ENCODE data around the gene NUP210. TPM values are rescaled to one million over a fixed set of nuclear protein-coding genes. Genes with fewer than 3 reads are reported as not detected.

NUP210 gene
- polyA plus RNA-seq, 1 of the 3 experiments (the other 2 are of a cell fraction): 1.8 TPM

DNA sequence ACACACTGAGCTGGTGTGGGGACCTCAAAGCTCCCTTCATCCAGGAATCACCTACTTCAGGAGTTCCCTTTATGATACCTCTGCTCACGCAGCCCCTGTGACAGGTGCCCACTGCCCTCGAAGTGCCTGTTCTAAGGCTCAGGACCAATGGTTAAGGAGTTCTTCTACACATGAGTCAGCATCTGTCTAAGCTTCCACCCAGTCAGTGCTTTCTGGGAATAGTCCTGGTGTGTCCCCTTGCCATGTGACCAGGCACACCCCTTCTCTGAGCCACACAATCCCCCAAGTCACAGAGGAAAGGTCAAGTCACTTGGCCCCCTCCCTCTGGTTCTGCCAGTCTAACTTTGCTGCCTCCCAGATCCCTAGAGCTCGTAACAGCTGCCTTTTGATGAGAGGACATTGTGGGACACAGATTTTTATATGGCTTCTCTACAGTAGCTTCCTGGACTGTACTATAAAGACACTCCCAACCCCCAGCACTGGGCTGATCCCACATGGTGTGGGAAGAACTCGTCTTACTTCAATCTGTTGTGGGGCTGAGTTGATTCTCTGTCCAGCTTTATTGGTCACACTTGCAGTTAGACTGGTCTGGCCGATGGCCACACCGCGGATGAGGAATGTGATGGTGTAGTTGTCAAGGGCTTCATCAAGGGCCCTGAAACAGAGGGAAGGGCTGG is 78.8 kb downstream of the NUP210 start:
- ChIA-PET POLR2A (no interaction called here), CTCF (no interaction called here)
- TF ChIP-seq ELF1 (IDR thresholded peaks at IDR 0.05) (no peak), RFX5 (IDR thresholded peaks at IDR 0.05; ENCODE audit: low read length) (no peak), GABPA (IDR thresholded peaks at IDR 0.05; ENCODE audit: low read depth) (no peak), YY1 (IDR thresholded peaks at IDR 0.05; ENCODE audit: low read depth) (no peak), SMC3 (IDR thresholded peaks at IDR 0.05; ENCODE audit: low read depth, low read length) (no peak), RAD21 (IDR thresholded peaks at IDR 0.05; ENCODE audit: low read length) (no peak), NFIC (IDR thresholded peaks at IDR 0.05; ENCODE audit: borderline replicate concordance) (no peak), REST (IDR thresholded peaks at IDR 0.05; ENCODE audit: low read depth, low read length) (no peak), FOSL2 (IDR thresholded peaks at IDR 0.05; ENCODE audit: borderline replicate concordance, low read depth) (no peak), RXRA (IDR thresholded peaks at IDR 0.05; ENCODE audit: borderline replicate concordance, low read depth) (no peak), TCF12 (IDR thresholded peaks at IDR 0.05) (no peak), GATA2 (CRISPR knock-in tag; IDR thresholded peaks at IDR 0.05) (no peak), EZH2phosphoT487 (IDR thresholded peaks at IDR 0.05; ENCODE audit: borderline replicate concordance, low read depth) (no peak), MXI1 (IDR thresholded peaks at IDR 0.05; ENCODE audit: low read depth, low read length) (no peak), EP300 (IDR thresholded peaks at IDR 0.05; ENCODE audit: borderline replicate concordance in 1 of 2, low read depth in 1 of 2, low read length in 1 of 2) (no peak), MAX (IDR thresholded peaks at IDR 0.05; ENCODE audit: low read depth) (no peak)
- no peak overlapping the region for H3K9ac ChIP-seq
- no peak overlapping the region for H2AFZ ChIP-seq (ENCODE audit: low read depth)
- H3K79me2 ChIP-seq (ENCODE audit: insufficient read depth): no peaks in the 10 kb centered on the region
- H3K9me2 ChIP-seq: no peaks in the 10 kb centered on the region
- H3K9me3 ChIP-seq: no peaks in the 10 kb centered on the region
- no peaks in the 10 kb centered on the region for H3F3A ChIP-seq (replicated peaks; ENCODE audit: insufficient read depth)
- H3K4me1 ChIP-seq (ENCODE audit: control insufficient read depth in 1 of 2, insufficient read depth in 2 of 2, low read depth in 1 of 2, low read length in 1 of 2): no peaks in the 10 kb centered on the region
- DNase-seq: no peak
- H3K27ac ChIP-seq (ENCODE audit: low read depth in 2 of 2, low read length in 1 of 2): no peak overlapping the region
- H3K27me3 ChIP-seq (ENCODE audit: insufficient read depth): no peaks in the 10 kb centered on the region; the same call in 1 of the 2 replicates
- no peak overlapping the region for H3K4me3 ChIP-seq (ENCODE audit: low read depth in 2 of 2, low read length in 1 of 2)
- WGBS (ENCODE audit: low lambda C conversion rate): 69% methylated on average over 4 of the region's 7 CpGs
- H4K20me1 ChIP-seq (ENCODE audit: insufficient read depth): no peaks in the 10 kb centered on the region
- H3K36me3 ChIP-seq (replicated peaks in 1 of 2; ENCODE audit: control insufficient read depth in 1 of 2, insufficient read depth in 2 of 2, low read length in 1 of 2): no peaks in the 10 kb centered on the region
- H3K4me2 ChIP-seq: no peak overlapping the region

All from SK-N-SH (cell line).